ENCODE data around the gene ITIH5.

ITIH5 gene

GRCh38 chr10:7518693-7519092 is 148.1 kb downstream of the ITIH5 start:
- DNase-seq (ENCODE audit: low spot score) = no peak

GRCh38 chr10:7515439-7515838 is 151.3 kb downstream of the ITIH5 start:
- DNase-seq (ENCODE audit: low spot score) = no peak

- no peak for DNase-seq (ENCODE audit: low spot score)
These were observed 152.8 kb downstream of the ITIH5 start for GRCh38 chr10:7513936-7514335.

GRCh38 chr10:7513455-7513854 is 153.3 kb downstream of the ITIH5 start:
- DNase-seq (ENCODE audit: low spot score) = no peak

- no peak for DNase-seq (ENCODE audit: low spot score)
These were observed 154.3 kb downstream of the ITIH5 start for GRCh38 chr10:7512487-7512886.

GRCh38 chr10:7511612-7512011 is 155.2 kb downstream of the ITIH5 start:
- no peak for DNase-seq (ENCODE audit: low spot score)

All from left forelimb (tissue), 1 donor.